Hematopoietic multipotent progenitor cell treated with erythropoietin and hydrocortisone succinate and interleukin-3 and kit ligand, for 17 days (in vitro differentiated cells): Measurements from ENCODE around the gene HK1.
"Not testable (repeated sequence)": the region's sequence is repeated elsewhere in the genome, so short reads cannot be mapped to it uniquely, and the experiment has no call there.

Experiments
- DNase-seq: peaks from one replicate; pipeline ENCODE4 v3.0.0-alpha.2; 2015; ENCODE audit warnings: low spot score

Gene HK1

GRCh38 chr10:69259547-69260243, 18.6 kb upstream of the HK1 start:
- no peak for DNase-seq

GRCh38 chr10:69261184-69261583, 17.1 kb upstream of the HK1 start:
- DNase-seq: no peak

- no peak for DNase-seq
Measured at GRCh38 chr10:69262292-69262751, 16.0 kb upstream of the HK1 start.

- DNase-seq: no peak
Measured at GRCh38 chr10:69265521-69265920, 12.8 kb upstream of the HK1 start.

- no peak for DNase-seq
Measured at GRCh38 chr10:69268761-69269416, 9.4 kb upstream of the HK1 start.

GRCh38 chr10:69269761-69270160, 8.5 kb upstream of the HK1 start:
- no peak for DNase-seq

- no peak for DNase-seq
Measured at GRCh38 chr10:69270990-69271389, 7.3 kb upstream of the HK1 start.

GRCh38 chr10:69272624-69273023, 5.7 kb upstream of the HK1 start:
- no peak for DNase-seq

- no peak for DNase-seq
Measured at GRCh38 chr10:69275444-69275843, 2.9 kb upstream of the HK1 start.

GRCh38 chr10:69276503-69276902, 1.8 kb upstream of the HK1 start:
- DNase-seq: no peak

GRCh38 chr10:69279110-69279509, 814 bp downstream of the HK1 start:
- DNase-seq: no peak

- DNase-seq: no peak
Measured at GRCh38 chr10:69281507-69282413, 3.5 kb downstream of the HK1 start.

- not testable (repeated sequence) for DNase-seq
Measured at GRCh38 chr10:69284402-69284801, 6.1 kb downstream of the HK1 start.

GRCh38 chr10:69285699-69286098, 7.4 kb downstream of the HK1 start:
- DNase-seq: no peak

- DNase-seq: no peak
Measured at GRCh38 chr10:69287181-69287580, 8.9 kb downstream of the HK1 start.

GRCh38 chr10:69290993-69291392, 12.7 kb downstream of the HK1 start:
- DNase-seq: no peak

GRCh38 chr10:69292459-69292858, 14.2 kb downstream of the HK1 start:
- DNase-seq: no peak

GRCh38 chr10:69295027-69295636, 16.8 kb downstream of the HK1 start:
- DNase-seq: no peak

GRCh38 chr10:69303632-69304051, 25.3 kb downstream of the HK1 start:
- no peak for DNase-seq

- no peak for DNase-seq
Measured at GRCh38 chr10:69306421-69306820, 28.1 kb downstream of the HK1 start.

GRCh38 chr10:69307434-69307833, 29.1 kb downstream of the HK1 start:
- DNase-seq: no peak

GRCh38 chr10:69308304-69308703, 30.0 kb downstream of the HK1 start:
- not testable (repeated sequence) for DNase-seq
